Measurements from ENCODE around the gene NF1.
A peak's percentile ranks its signal among the peaks of the same experiment; 100 is the strongest.
"Not testable (repeated sequence)": the region's sequence is repeated elsewhere in the genome, so short reads cannot be mapped to it uniquely, and the experiment has no call there.

The NF1 gene

DNA sequence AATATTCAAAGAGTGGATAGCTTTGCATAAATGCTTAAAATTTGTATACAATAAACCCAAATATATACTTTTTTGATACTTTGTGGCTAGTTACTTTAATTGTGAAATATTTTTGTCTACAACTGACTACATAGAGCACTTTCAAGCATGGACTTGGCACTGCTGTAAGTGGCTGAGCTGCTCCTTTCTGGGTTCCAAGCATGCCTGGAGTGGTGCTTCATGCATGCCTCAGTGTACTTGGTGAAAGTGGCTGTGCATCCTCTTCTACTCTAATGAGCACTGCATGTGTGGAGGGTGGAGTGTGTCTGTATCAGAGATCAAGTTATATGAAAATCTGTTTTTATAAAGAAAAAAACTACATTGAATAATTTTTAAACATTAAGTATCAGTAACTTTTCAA lies 108.2 kb downstream of the NF1 start:
- no peak for DNase-seq

- DNase-seq: no peak
Measured at GRCh38 chr17:31211352-31212012, 116.7 kb downstream of the NF1 start.

GRCh38 chr17:31216031-31216751 lies 121.4 kb downstream of the NF1 start:
- peak; percentile 68 for DNase-seq

DNA sequence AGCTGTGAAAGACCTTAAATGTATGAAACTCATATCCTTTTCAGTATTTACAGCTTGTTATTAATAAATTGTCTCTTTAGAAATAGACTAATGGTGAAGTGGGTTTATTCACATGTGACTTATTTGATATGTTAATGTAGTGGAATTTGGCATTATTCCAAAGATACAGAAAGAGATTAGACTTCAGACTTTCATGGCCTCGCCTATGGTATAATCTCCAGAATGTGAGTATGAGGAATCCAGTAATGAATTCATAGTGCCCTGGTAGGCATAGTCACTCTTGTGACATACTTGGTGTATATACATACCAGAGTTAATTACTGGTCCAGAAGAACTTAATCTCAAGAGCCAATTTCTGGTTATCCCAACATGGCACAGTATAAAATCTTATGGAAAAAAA lies 129.6 kb downstream of the NF1 start:
- no peak for DNase-seq

DNA sequence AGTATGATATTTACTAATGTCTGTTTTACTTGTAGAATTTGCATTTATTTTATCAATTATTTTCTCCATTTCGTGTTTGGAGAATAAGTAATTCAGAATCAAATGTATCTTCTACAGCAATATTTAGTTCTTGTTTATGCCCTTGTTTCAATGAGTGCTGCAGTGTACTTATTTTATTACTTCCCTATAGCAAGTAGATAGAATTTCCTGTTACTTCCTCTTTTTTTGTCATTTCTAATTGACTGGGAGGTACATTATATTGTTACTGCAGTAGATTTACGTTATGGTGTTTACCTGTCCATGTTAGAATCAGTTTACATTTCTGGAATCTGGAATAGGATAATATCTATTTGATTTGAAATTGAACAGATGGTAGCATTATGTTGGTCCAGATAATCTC lies 131.1 kb downstream of the NF1 start:
- peak; percentile 41 for DNase-seq

GRCh38 chr17:31226373-31226772 lies 131.6 kb downstream of the NF1 start:
- no peak for DNase-seq

DNA sequence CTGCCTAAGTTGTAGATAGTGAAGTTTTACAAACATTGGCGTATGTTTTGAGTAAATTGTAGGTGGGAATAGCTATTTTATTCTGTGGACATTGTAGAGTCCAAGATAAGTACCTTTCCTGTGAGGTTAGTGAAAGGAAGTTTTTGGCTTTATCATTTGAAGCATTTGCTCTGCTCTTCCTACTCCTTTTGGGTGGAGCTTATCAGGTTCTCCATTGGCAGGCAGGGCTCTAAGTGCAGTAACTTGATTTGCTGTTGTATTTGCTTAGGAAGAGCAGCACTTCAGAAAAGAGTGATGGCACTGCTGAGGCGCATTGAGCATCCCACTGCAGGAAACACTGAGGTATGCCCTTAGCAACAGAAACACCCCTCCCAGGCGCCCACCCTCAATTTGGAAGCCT lies 132.2 kb downstream of the NF1 start:
- no peak for DNase-seq

GRCh38 chr17:31231852-31232251 lies 137.1 kb downstream of the NF1 start:
- no peak for DNase-seq

DNA sequence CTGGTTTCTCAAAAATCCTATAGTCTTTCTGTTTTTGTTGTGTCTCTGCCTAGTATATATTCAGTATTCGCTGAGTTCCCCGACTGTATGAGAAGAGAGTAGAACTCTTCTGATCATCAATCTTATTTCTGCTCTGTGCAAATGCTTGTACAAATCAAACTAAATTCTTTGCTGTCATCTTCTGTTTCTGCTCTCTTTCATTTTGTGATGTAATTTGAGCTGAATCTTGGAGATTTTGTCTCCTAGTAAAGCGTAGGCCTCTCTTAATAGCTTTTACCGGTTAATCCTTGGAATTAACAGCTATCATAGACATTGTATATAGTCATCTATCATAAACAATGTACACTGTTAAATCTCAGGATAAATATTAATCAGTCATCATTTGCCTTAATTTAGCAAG lies 140.3 kb downstream of the NF1 start:
- no peak for DNase-seq

- no peak for DNase-seq
Measured at GRCh38 chr17:31236137-31236536, 141.4 kb downstream of the NF1 start.

GRCh38 chr17:31236712-31237111 lies 141.9 kb downstream of the NF1 start:
- no peak for DNase-seq

GRCh38 chr17:31241116-31241515 lies 146.3 kb downstream of the NF1 start:
- no peak for DNase-seq

GRCh38 chr17:31248986-31249834 lies 154.4 kb downstream of the NF1 start:
- DNase-seq: no peak

DNA sequence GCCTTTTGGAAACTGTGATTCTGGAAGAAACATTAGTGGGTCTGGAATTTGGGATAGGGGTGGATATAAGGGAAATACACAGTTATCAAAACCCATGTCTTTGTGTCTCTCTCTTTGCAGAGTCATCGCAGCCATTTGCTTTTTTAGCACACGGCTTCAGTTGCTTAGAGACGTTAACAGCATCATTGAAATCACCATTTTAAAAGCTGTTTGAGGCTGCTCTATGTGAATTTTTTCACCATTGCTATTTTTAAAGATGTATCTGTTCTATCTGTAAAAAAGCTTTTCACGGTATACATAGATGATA lies 155.0 kb downstream of the NF1 start:
- DNase-seq: no peak

GRCh38 chr17:31250229-31250628 lies 155.5 kb downstream of the NF1 start:
- DNase-seq: no peak

DNA sequence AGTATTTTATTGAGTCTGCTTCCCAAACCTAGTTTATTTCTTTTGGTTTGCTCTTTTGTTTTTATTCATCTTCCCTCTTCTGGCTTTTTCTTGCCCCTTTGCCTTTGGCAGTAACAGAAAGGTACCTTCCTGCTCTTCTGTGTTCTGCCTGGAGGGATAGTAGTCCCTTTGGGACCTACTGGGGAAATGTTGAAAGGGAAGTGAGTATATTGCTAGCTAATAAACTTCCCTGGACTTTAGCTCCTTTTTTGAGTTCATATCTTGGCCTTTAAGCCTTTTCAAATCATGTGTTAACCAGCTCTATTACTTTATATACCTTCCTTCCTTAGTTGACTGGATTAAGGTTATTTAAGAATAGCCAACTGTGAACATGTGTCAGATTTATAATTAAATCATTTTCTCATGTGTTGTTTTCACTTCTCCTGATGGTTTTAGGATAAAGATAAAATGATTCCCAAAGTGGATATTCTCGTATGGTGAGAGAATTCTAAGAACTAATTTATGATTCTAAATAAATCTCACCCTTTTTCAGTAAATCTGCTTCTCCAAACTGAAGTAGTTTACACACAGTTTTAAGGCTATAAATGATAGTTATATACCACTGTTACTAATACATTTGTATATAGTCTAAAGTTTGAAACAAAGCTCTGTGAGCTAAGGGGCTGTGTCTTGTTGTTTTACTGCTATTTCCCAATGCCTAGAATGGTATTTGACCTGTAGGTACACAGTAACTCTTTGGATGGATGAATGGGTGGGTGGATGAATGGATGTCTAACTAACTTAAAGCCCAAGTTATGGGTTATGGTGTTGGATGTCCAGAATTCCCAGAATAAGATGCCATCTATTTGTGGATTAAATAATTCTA lies 156.6 kb downstream of the NF1 start:
- DNase-seq: no peak

DNA sequence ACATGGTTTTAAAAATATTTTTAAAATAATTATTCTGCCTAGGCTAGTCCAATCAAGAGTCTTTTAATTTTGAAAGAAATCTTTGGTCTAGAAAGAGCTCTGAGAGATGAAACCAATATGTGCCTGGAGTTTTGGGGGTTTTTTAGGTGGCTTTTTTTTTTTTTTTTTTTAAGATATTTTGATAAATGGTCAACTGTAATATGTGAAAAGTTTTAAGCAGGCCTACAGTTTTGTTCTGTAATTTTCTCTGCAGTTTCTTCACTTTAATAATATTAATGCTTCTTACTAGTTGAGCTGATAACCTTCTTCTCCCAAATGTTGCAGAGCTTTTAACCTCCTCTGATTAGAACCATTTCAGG lies 157.2 kb downstream of the NF1 start:
- DNase-seq: no peak

DNA sequence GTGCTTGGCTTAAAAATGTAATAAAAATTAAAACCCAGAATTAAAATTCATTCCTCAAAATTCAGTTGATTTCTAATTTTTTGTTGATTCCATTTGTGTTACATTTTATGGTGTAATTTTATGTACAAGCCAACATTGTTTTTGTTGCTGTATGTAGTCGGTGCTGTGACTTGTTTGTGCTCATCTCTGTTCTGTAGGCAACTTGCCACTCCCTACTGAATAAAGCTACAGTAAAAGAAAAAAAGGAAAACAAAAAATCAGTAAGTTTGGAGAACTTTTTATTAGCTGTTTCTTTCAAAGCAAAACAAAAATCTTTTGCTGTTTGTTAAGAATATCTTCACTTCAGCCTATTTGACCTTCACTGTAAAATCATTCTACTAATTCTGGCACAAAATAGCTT lies 158.0 kb downstream of the NF1 start:
- DNase-seq: no peak

DNA sequence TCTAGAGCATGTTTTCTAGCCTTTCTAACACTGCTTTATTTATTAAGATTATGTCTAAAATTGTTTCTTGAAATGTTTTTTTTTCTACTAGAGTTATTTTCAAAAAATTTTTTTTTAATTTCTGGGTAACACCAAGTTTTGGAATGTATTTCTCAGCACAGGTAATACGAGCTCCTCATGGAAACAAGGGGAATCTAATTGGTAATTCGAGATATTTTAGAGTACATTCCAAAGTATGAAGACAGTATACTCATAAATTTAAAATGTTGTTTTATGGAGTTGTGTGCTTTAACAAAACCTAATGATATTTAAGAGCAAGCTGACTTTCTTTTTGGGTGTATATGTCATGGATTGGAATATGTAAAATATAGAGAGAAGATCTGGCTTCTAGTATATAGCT lies 159.9 kb downstream of the NF1 start:
- no peak for DNase-seq

- no peak for DNase-seq
Measured at GRCh38 chr17:31256936-31257335, 162.2 kb downstream of the NF1 start.

DNA sequence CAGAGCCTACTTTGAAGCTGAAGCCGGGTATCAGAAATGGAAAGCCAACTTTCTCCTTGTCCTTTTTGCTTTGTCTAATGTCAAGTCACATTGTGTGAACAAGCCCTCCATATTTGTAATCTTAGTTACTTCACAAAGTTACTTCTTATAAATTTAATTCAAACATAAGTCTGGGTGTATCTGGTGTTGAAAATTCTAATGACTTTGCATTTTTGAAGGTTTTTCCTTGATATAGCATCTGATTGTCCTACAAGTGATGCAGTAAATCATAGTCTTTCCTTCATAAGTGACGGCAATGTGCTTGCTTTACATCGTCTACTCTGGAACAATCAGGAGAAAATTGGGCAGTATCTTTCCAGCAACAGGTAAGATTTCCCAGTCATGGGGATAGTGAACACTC lies 165.4 kb downstream of the NF1 start:
- DNase-seq: no peak

DNA sequence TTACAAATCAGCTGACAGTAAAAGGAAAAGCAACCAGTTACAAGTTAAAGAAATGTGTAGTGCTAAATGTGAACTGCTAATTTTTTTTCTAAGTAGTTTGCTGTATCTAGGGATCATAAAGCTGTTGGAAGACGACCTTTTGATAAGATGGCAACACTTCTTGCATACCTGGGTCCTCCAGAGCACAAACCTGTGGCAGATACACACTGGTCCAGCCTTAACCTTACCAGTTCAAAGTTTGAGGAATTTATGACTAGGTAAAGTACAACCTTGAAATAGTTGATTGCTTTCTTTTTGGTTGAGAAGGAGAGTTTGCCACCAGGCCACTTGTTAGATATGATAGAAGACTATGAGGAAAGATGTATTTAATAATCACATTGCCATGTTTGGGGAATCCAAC lies 166.8 kb downstream of the NF1 start:
- DNase-seq: no peak

DNA sequence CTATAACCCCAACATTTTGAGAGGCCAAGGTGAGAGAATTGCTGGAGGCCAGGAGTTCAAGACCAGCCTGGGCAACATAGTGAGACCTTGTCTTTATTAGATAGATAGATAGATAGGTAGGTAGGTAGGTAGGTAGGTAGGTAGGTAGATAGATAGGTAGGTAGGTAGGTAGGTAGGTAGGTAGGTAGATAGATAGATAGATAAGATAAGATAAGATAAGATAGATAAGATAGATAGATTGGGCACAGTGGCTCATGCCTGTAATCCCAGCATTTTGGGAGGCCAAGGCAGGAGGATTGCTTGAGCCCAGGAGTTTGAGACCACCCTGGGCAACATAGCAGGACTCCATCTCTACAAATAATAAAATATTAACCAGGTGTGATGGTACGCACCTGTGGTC lies 168.1 kb downstream of the NF1 start:
- DNase-seq: not testable (repeated sequence)

Measured in suppressor macrophage treated with lipopolysaccharide for 4 hours (primary cell).